Stimulated activated naive B cell treated with anti-CD40 and anti-IgM and Interleukin-4, amounts not matched to agents 10 μg/mL and 1 μg/mL and 100 μg/mL, for 72 hours (primary cell): Measurements from ENCODE around the gene TCF4.

Experiments
- ATAC-seq, 2 donors: fragments of 150-1000 bp; cut with Tn5 transposase; replicated peaks; 2 replicates each; pipeline ENCODE4 v1.10.0; 2021; ENCODE audit warnings: moderate library complexity in 1 of 2
- DNase-seq: peaks from one replicate; pipeline ENCODE4 v3.0.0; 2021
- H3K27ac Mint-ChIP-seq: one replicate; pipeline ENCODE4 v1.8.0; 2022; ENCODE audit warnings: mild to moderate bottlenecking, mixed read lengths
- H3K27me3 Mint-ChIP-seq, 2 donors: one replicate each; pipeline ENCODE4 v1.8.0; 2022; ENCODE audit warnings: mixed read lengths in 2 of 2
- H3K36me3 Mint-ChIP-seq, 2 donors: one replicate each; pipeline ENCODE4 v1.8.0; 2022; ENCODE audit warnings: mixed read lengths in 2 of 2, mild to moderate bottlenecking in 1 of 2
- H3K4me1 Mint-ChIP-seq, 2 donors: one replicate each; pipeline ENCODE4 v1.8.0; 2022; ENCODE audit warnings: mixed read lengths in 2 of 2, mild to moderate bottlenecking in 1 of 2
- H3K4me3 Mint-ChIP-seq, 2 donors: one replicate each; pipeline ENCODE4 v1.8.0; 2022; ENCODE audit warnings: mild to moderate bottlenecking in 2 of 2, mixed read lengths in 2 of 2, moderate library complexity in 1 of 2
- H3K9me3 Mint-ChIP-seq, 2 donors: one replicate each; pipeline ENCODE4 v1.8.0; 2022; ENCODE audit warnings: mixed read lengths in 2 of 2, mild to moderate bottlenecking in 1 of 2

The TCF4 gene

GRCh38 chr18:55427951-55428350, 160.0 kb downstream of the TCF4 start:
- ATAC-seq (no peak), DNase-seq (no peak)
- Mint-ChIP-seq H3K36me3 (peaks cover 1 to 6% of the 10 kb centered on the region in 2 donors), H3K9me3 (no peaks in the 10 kb centered on the region), H3K4me1 (peaks cover 20 to 37% of the 10 kb centered on the region in 2 donors), H3K4me3 (no peak overlapping the region), H3K27ac (no peak overlapping the region), H3K27me3 (no peaks in the 10 kb centered on the region)

- DNase-seq (no peak), ATAC-seq (no peak)
- H3K36me3 Mint-ChIP-seq = peaks cover 0 to 4% of the 10 kb centered on the region in 2 donors
- H3K9me3 Mint-ChIP-seq = no peaks in the 10 kb centered on the region
- H3K27ac Mint-ChIP-seq = no peak overlapping the region
- H3K27me3 Mint-ChIP-seq = no peaks in the 10 kb centered on the region
- no peak overlapping the region for H3K4me3 Mint-ChIP-seq
- H3K4me1 Mint-ChIP-seq = peaks cover 27 to 46% of the 10 kb centered on the region in 2 donors
These were observed 162.3 kb downstream of the TCF4 start for GRCh38 chr18:55425698-55426097.

- H3K36me3 Mint-ChIP-seq = no peaks in the 10 kb centered on the region
- H3K4me3 Mint-ChIP-seq = peak overlapping the region; percentile 59 to 83
- H3K9me3 Mint-ChIP-seq = no peaks in the 10 kb centered on the region
- H3K4me1 Mint-ChIP-seq = peaks cover 32 to 55% of the 10 kb centered on the region in 2 donors
- ATAC-seq = peak; percentile 26 to 45
- no peak for DNase-seq
- peak overlapping the region; percentile 75 for H3K27ac Mint-ChIP-seq
- no peaks in the 10 kb centered on the region for H3K27me3 Mint-ChIP-seq
These were observed 165.4 kb downstream of the TCF4 start for GRCh38 chr18:55422456-55423180.

- Mint-ChIP-seq H3K9me3 (no peaks in the 10 kb centered on the region), H3K4me3 (peak overlapping the region; percentile 41 to 56), H3K27ac (peak overlapping the region; percentile 80), H3K36me3 (no peaks in the 10 kb centered on the region), H3K4me1 (peaks cover 33 to 61% of the 10 kb centered on the region in 2 donors), H3K27me3 (no peaks in the 10 kb centered on the region)
- ATAC-seq (no peak), DNase-seq (no peak)
These were observed 166.2 kb downstream of the TCF4 start for GRCh38 chr18:55421615-55422419.

- DNase-seq = no peak
- H3K27ac Mint-ChIP-seq = peak overlapping the region; percentile 51
These were observed 166.7 kb downstream of the TCF4 start for GRCh38 chr18:55421308-55421614.

GRCh38 chr18:55420665-55421307, 167.2 kb downstream of the TCF4 start:
- peak overlapping the region; percentile 51 for H3K27ac Mint-ChIP-seq
- ATAC-seq = peak; percentile 58 to 71
- no peaks in the 10 kb centered on the region for H3K27me3 Mint-ChIP-seq
- H3K4me1 Mint-ChIP-seq = peaks cover 33 to 55% of the 10 kb centered on the region in 2 donors
- H3K9me3 Mint-ChIP-seq = no peaks in the 10 kb centered on the region
- DNase-seq = no peak
- H3K36me3 Mint-ChIP-seq = no peaks in the 10 kb centered on the region
- H3K4me3 Mint-ChIP-seq = peak overlapping the region; percentile 57 to 73

More at GRCh38 chr18:55421308-55421614, 166.7 kb downstream of the TCF4 start:
- no peaks in the 10 kb centered on the region for H3K27me3 Mint-ChIP-seq
- H3K36me3 Mint-ChIP-seq = no peaks in the 10 kb centered on the region
- ATAC-seq = no peak
- H3K4me1 Mint-ChIP-seq = peaks cover 33 to 57% of the 10 kb centered on the region in 2 donors
- H3K9me3 Mint-ChIP-seq = no peaks in the 10 kb centered on the region
- H3K4me3 Mint-ChIP-seq = no peak overlapping the region

- ATAC-seq (no peak), DNase-seq (no peak)
- Mint-ChIP-seq H3K4me1 (peaks cover 36 to 60% of the 10 kb centered on the region in 2 donors), H3K9me3 (no peaks in the 10 kb centered on the region), H3K27me3 (no peaks in the 10 kb centered on the region), H3K4me3 (peak overlapping the region; percentile 57 to 73), H3K27ac (peak overlapping the region; percentile 70), H3K36me3 (no peaks in the 10 kb centered on the region)
These were observed 167.9 kb downstream of the TCF4 start for GRCh38 chr18:55419947-55420664.

GRCh38 chr18:55419132-55419946, 168.7 kb downstream of the TCF4 start:
- H3K27me3 Mint-ChIP-seq = no peaks in the 10 kb centered on the region
- no peak overlapping the region for H3K27ac Mint-ChIP-seq
- H3K4me3 Mint-ChIP-seq = no peak overlapping the region
- DNase-seq (no peak), ATAC-seq (no peak)
- peaks cover 35 to 61% of the 10 kb centered on the region in 2 donors for H3K4me1 Mint-ChIP-seq
- H3K36me3 Mint-ChIP-seq = no peaks in the 10 kb centered on the region
- no peaks in the 10 kb centered on the region for H3K9me3 Mint-ChIP-seq

GRCh38 chr18:55418439-55418838, 169.6 kb downstream of the TCF4 start:
- peak; percentile 61 to 64 for ATAC-seq
- Mint-ChIP-seq H3K9me3 (no peaks in the 10 kb centered on the region), H3K4me1 (peaks cover 27 to 52% of the 10 kb centered on the region in 2 donors), H3K27me3 (no peaks in the 10 kb centered on the region), H3K36me3 (no peaks in the 10 kb centered on the region), H3K27ac (no peak overlapping the region), H3K4me3 (no peak overlapping the region)
- no peak for DNase-seq

GRCh38 chr18:55416791-55417190, 171.2 kb downstream of the TCF4 start:
- H3K27ac Mint-ChIP-seq = no peak overlapping the region
- DNase-seq (no peak), ATAC-seq (no peak)
- H3K4me1 Mint-ChIP-seq = peaks cover 19 to 37% of the 10 kb centered on the region in 2 donors
- H3K9me3 Mint-ChIP-seq = no peaks in the 10 kb centered on the region
- no peaks in the 10 kb centered on the region for H3K36me3 Mint-ChIP-seq
- H3K4me3 Mint-ChIP-seq = no peak overlapping the region
- H3K27me3 Mint-ChIP-seq = no peaks in the 10 kb centered on the region

GRCh38 chr18:55415258-55415871, 172.6 kb downstream of the TCF4 start:
- peak; percentile 93 to 96 for ATAC-seq
- peak overlapping the region; percentile 81 for H3K27ac Mint-ChIP-seq
- peak overlapping the region in 1 of 2 donors; percentile 28 for H3K4me3 Mint-ChIP-seq
- no peaks in the 10 kb centered on the region for H3K36me3 Mint-ChIP-seq
- H3K9me3 Mint-ChIP-seq = no peaks in the 10 kb centered on the region
- H3K4me1 Mint-ChIP-seq = peaks cover 15 to 26% of the 10 kb centered on the region in 2 donors
- no peaks in the 10 kb centered on the region for H3K27me3 Mint-ChIP-seq
- peak; percentile 58 for DNase-seq

GRCh38 chr18:55414475-55414874, 173.5 kb downstream of the TCF4 start:
- Mint-ChIP-seq H3K36me3 (no peaks in the 10 kb centered on the region), H3K4me3 (no peak overlapping the region), H3K27me3 (no peaks in the 10 kb centered on the region), H3K9me3 (no peaks in the 10 kb centered on the region), H3K27ac (no peak overlapping the region), H3K4me1 (peaks cover 9 to 18% of the 10 kb centered on the region in 2 donors)
- ATAC-seq (no peak), DNase-seq (no peak)

- H3K27ac Mint-ChIP-seq = no peak overlapping the region
- no peaks in the 10 kb centered on the region for H3K36me3 Mint-ChIP-seq
- DNase-seq (no peak), ATAC-seq (no peak)
- no peaks in the 10 kb centered on the region for H3K9me3 Mint-ChIP-seq
- peaks cover 9 to 18% of the 10 kb centered on the region in 2 donors for H3K4me1 Mint-ChIP-seq
- no peak overlapping the region for H3K4me3 Mint-ChIP-seq
- H3K27me3 Mint-ChIP-seq = no peaks in the 10 kb centered on the region
These were observed 174.5 kb downstream of the TCF4 start for GRCh38 chr18:55413474-55413873.
